Activated naive CD8-positive, alpha-beta T cell treated with anti-CD3 and anti-CD28 coated beads for 36 hours (primary cell): ENCODE results near the gene SYNGR4. TPM values are rescaled to one million over a fixed set of nuclear protein-coding genes. Genes with fewer than 3 reads are reported as not detected.
"Not testable (repeated sequence)": the region's sequence is repeated elsewhere in the genome, so short reads cannot be mapped to it uniquely, and the experiment has no call there.

Experiments used
- DNase-seq: peaks from one replicate; pipeline ENCODE4 v3.0.0; 2021
- H3K27ac Mint-ChIP-seq: one replicate; pipeline ENCODE4 v1.8.0; 2022; ENCODE audit warnings: mild to moderate bottlenecking, moderate library complexity, mixed read lengths
- H3K27me3 Mint-ChIP-seq: one replicate; pipeline ENCODE4 v1.8.0; 2022; ENCODE audit warnings: mild to moderate bottlenecking, mixed read lengths
- H3K36me3 Mint-ChIP-seq: one replicate; pipeline ENCODE4 v1.8.0; 2021; ENCODE audit warnings: mild to moderate bottlenecking, mixed read lengths
- H3K4me1 Mint-ChIP-seq: one replicate; pipeline ENCODE4 v1.8.0; 2021; ENCODE audit warnings: mixed read lengths
- H3K4me3 Mint-ChIP-seq: one replicate; pipeline ENCODE4 v1.8.0; 2022; ENCODE audit warnings: mild to moderate bottlenecking, moderate library complexity, mixed read lengths
- H3K9me3 Mint-ChIP-seq: one replicate; pipeline ENCODE4 v1.8.0; 2022; ENCODE audit warnings: mixed read lengths
- total RNA-seq, 2 experiments: library from RNA; stranded (reverse); gene quantifications; one replicate each; pipeline ENCODE4 v1.2.3, GENCODE V29; 2021

The SYNGR4 gene
- total RNA-seq, 2 experiments from 2014 or later: 0.31 TPM; not detected in 1

DNA sequence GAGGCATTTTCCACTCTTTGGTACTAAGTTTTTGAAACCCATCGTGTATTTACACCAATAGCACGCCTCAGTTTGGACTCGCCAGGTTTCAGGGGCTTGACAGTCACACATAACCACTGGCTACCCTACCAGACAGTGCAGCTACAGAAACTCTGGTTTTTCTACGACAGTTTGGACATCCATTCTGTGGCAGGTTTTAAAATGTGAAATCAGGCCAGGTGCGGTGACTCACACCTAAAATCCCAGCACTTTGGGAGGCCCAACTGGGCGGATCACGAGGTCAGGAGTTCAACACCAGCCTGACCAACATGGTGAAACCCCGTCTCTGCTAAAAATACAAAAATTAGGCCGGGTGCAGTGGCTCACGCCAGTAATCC lies 14.0 kb downstream of the SYNGR4 start:
- H3K4me1 Mint-ChIP-seq: no peaks in the 10 kb centered on the region
- no peak overlapping the region for H3K4me3 Mint-ChIP-seq
- DNase-seq: no peak
- H3K36me3 Mint-ChIP-seq: peaks cover 8% of the 10 kb centered on the region
- H3K27me3 Mint-ChIP-seq: no peaks in the 10 kb centered on the region
- H3K27ac Mint-ChIP-seq: no peak overlapping the region
- no peaks in the 10 kb centered on the region for H3K9me3 Mint-ChIP-seq

DNA sequence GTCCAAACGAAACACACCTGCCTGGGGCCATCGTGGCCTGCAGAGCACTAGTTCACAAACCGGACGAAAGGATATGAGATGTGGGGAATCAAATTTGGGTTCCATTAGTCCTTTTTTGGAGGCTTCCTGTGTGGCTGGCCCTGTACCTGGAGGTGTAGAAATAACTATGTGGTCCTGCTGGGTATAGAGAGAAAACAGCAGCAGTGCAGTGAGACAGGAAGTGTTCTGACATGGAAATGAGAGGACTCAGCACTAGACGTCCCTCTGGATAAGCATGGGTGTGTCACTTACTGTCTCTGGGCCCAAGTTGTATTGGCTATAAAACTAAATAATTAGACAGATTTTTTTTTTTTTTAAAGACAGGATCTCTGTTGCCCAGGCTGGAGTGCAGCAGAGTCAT lies 14.9 kb downstream of the SYNGR4 start:
- no peak overlapping the region for H3K4me3 Mint-ChIP-seq
- no peak overlapping the region for H3K27ac Mint-ChIP-seq
- H3K9me3 Mint-ChIP-seq: no peaks in the 10 kb centered on the region
- DNase-seq: no peak
- H3K27me3 Mint-ChIP-seq: no peaks in the 10 kb centered on the region
- peaks cover 12% of the 10 kb centered on the region for H3K36me3 Mint-ChIP-seq
- H3K4me1 Mint-ChIP-seq: no peaks in the 10 kb centered on the region

DNA sequence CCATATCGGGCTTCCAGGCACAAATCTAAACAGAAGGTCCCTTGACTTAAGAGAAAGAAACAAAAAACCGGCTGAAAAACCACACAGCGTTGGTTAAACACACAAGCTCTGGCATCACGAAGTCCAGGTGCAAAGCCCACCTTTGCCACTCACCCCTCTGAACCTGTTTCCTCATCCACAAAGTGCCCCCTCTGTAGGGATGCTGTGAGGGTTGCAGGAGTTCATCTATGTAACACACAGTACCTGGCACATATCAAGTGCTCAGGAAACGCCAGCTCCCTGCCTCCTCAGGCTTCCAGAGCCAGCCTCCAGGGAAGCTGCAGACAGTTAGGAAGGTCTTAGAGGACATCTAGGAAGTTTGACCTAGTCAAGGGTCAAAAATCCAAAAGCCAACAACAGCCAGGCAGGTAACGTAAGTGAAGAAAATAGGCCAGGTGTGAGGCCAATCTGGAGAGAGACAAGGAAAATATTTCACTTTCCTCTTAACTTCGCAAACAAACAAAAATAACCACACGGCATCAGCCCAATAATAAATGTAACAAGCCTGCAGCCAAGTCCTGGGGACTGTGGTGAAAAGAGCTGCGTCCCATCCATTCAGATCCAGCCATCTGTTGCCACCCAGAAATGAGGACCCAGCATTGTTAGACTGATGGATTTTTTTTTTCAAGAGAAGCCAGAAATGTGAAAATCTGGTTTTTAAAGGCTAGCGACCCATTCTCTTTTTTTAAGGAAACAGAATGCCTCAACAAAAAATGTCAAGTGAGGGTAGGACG lies 17.2 kb downstream of the SYNGR4 start:
- Mint-ChIP-seq H3K4me3 (no peak overlapping the region), H3K36me3 (peaks cover 19% of the 10 kb centered on the region), H3K9me3 (no peaks in the 10 kb centered on the region), H3K27ac (no peak overlapping the region), H3K27me3 (no peaks in the 10 kb centered on the region), H3K4me1 (no peaks in the 10 kb centered on the region)
- DNase-seq: no peak

DNA sequence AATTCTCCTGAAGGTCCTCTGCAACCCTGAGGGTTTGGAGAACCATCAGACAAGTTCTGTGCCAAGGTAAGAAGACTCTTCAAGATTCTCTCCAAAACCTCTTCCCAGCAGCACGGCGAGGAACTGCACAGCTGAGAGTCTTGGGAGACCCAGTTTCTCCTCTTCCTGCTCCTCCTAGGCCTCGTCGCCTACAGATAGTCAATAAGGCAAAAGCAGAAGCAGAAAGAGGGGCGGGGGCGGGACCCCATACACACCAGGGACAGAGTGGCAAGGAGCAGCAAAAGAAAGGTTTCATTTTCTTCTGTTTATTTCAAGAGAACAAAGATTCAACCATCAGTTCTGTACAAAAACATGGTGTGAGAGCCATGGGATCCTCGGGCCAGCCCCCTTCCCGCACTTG lies 18.1 kb downstream of the SYNGR4 start:
- Mint-ChIP-seq H3K27ac (peak overlapping the region; percentile 42), H3K4me1 (no peaks in the 10 kb centered on the region), H3K4me3 (no peak overlapping the region), H3K36me3 (peaks cover 22% of the 10 kb centered on the region), H3K9me3 (no peaks in the 10 kb centered on the region), H3K27me3 (no peaks in the 10 kb centered on the region)
- no peak for DNase-seq

DNA sequence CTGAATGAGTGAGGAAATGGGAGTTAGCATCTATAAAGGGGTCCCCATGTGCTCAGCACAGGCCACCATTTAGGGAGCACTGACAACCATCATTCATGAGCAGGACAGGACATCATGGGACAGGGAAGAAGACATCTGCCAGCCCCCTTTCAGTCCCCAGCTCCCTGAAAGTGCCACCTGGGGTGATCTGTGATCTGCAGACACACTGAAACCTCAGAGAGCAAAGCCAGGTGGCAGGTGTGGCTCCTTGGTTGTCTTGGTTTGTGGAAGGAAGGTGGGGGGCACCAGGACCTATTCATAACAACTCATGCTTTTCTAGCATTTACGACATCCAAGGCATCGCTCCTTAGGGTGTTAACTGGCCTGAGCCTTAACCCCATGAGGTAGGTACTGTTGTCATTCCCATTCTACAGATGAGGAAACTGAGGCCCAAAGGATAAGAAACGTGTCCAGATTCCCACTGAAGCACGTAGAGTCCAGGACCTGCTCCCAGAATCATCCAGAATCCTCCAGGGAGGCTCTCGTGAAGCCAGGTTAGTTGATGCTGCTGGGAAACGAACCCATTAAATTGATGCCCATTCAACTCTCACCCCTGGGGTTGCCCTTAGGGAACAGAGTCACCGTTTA lies 21.4 kb downstream of the SYNGR4 start:
- no peak overlapping the region for H3K4me3 Mint-ChIP-seq
- no peaks in the 10 kb centered on the region for H3K9me3 Mint-ChIP-seq
- DNase-seq: no peak
- H3K4me1 Mint-ChIP-seq: peaks cover 11% of the 10 kb centered on the region
- H3K27ac Mint-ChIP-seq: no peak overlapping the region
- no peaks in the 10 kb centered on the region for H3K27me3 Mint-ChIP-seq
- peaks cover 33% of the 10 kb centered on the region for H3K36me3 Mint-ChIP-seq

DNA sequence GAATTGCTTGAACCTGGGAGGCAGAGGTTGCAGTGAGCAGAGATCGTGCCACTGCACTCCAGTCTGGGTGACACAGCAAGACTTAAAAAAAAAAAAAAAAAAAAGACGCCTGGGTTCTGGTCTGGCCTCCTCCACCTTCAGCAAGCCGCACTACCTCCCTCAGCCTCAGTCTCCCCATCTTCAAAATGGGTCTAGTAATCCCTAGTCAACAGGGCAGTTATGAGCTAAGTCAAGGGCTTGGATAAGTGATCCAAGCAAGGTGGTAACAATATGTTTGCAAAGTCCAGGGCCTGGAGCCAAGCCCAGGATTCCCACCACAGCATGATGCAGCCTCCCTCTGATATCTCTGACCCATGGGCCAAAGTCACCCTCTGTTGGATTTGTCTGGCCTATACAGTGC lies 22.8 kb downstream of the SYNGR4 start:
- Mint-ChIP-seq H3K9me3 (no peaks in the 10 kb centered on the region), H3K27ac (no peak overlapping the region), H3K27me3 (no peaks in the 10 kb centered on the region), H3K36me3 (peaks cover 30% of the 10 kb centered on the region), H3K4me1 (peaks cover 11% of the 10 kb centered on the region), H3K4me3 (no peak overlapping the region)
- no peak for DNase-seq

DNA sequence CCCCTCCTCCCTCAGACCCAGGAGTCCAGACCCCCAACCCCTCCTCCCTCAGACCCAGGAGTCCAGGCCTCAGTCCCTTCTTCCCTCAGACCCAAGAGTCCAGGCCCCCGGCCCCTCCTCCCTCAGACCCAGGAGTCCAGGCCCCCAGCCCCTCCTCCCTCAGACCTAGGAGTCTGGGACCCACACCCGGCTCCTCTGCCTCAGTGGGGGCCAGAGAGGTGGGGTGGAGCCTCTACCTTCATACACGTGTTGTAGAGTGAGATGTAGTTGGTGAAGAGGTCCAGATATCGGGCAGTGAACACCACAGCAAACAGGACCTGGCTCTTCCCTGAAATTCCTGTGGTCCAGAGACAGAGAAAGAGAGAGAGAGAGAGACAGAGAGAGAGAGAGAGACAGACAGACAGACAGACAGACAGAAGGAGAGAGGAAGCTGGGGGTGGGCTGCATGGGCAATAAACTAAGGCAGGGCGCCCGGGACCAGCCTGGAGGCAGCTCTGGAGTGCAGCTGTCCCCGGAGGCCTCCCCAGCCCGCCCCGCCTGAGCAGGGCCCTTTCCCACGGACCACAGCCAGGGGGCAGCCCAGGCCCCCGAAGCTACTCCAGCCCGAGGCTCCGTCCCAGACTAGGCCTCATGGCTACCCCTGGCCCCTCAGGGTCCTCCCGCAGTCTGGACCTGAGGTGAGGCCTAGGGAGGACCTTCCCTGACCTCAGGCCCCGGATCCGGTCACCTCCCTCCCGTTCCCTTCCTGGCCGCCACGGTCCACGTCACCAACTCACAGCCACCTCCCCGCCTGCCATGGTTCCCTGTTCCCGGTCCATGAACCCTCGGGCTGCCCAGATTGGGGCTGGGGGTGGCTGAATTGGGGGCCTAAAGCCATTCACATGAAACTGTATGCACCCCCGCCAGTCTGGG lies 26.3 kb downstream of the SYNGR4 start:
- peak overlapping the region; percentile 100 for H3K4me3 Mint-ChIP-seq
- peak; percentile 75 for DNase-seq
- H3K4me1 Mint-ChIP-seq: peaks cover 20% of the 10 kb centered on the region
- H3K9me3 Mint-ChIP-seq: no peaks in the 10 kb centered on the region
- H3K27ac Mint-ChIP-seq: peak overlapping the region; percentile 98
- H3K36me3 Mint-ChIP-seq: peaks cover 19% of the 10 kb centered on the region
- peaks cover 25% of the 10 kb centered on the region for H3K27me3 Mint-ChIP-seq

DNA sequence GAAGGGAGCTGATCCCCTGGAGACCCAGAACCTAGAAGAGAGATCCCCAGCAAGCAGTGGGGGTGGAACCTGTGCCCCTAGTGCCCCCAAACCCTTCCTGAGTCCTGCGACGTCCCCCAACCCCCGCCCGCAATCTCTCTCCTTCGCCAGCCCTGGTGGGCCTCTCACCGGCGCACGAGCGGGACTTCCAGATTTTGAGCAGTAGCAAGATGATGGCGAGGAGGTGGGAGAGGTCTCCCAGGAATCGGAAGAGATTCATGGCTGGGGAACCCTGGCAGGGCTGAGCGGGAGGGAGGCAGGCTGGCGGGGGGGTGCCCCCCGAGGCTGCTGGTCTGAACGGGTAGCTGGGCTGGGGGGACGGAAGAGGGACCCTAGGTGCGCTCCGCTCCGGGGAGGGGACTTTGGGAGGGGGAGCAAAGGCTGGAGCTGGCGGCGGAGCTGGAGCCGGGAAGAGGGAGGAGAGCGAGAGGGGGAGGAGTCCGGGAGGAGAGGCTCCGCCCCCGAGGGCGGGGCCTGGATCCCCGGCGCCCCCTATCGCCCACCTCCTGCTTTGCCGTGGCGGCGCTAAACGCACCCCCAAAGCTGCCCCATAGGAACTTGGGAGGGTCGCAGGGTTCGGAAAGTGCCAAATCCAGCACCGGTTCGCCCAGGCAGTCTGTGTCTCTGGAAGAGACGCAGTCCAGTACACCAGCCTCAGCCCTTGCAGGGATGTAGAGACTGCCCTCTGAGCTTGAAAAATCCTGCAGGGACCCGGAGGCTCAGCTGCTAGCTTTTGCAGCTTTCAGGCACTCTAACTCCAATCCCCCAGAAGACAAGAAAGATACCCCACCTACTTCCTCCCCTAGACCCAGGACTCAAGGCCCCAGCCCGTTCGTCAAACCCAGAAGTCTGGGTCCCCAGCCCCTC lies 27.2 kb downstream of the SYNGR4 start, which contains the start of gene KDELR1:
KDELR1 (minus strand) TSS at position 452 of the 906 bp plus-strand sequence; CDS start at position 259, 193 bp downstream.
- Mint-ChIP-seq H3K9me3 (no peaks in the 10 kb centered on the region), H3K27ac (peak within 1 kb of the TSS; percentile 98), H3K27me3 (peaks cover 34% of the 10 kb centered on the region), H3K4me1 (peaks cover 22% of the 10 kb centered on the region), H3K4me3 (peak within 1 kb of the TSS; percentile 100), H3K36me3 (peaks cover 16% of the 10 kb centered on the region)
- DNase-seq: peak; percentile 77

DNA sequence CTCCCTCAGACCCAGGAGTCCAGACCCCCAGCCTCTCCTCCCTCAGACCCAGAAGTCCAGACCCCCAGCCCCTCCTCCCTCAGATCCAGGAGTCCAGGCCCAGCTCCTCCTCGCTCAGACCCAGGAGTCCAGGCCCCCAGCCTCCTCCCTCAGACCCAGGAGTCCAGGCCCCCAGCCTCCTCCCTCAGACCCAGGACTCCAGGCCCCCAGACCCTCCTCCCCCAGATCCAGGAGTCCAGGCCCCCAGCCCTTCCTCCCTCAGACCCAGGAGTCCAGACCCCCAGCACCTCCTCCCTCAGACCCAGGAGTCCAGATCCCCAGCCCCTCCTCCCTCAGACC lies 27.8 kb downstream of the SYNGR4 start:
- Mint-ChIP-seq H3K4me1 (peaks cover 22% of the 10 kb centered on the region), H3K27me3 (peaks cover 39% of the 10 kb centered on the region), H3K4me3 (peak overlapping the region; percentile 100), H3K36me3 (peaks cover 15% of the 10 kb centered on the region)
- not testable (repeated sequence) for H3K9me3 Mint-ChIP-seq, DNase-seq, H3K27ac Mint-ChIP-seq

DNA sequence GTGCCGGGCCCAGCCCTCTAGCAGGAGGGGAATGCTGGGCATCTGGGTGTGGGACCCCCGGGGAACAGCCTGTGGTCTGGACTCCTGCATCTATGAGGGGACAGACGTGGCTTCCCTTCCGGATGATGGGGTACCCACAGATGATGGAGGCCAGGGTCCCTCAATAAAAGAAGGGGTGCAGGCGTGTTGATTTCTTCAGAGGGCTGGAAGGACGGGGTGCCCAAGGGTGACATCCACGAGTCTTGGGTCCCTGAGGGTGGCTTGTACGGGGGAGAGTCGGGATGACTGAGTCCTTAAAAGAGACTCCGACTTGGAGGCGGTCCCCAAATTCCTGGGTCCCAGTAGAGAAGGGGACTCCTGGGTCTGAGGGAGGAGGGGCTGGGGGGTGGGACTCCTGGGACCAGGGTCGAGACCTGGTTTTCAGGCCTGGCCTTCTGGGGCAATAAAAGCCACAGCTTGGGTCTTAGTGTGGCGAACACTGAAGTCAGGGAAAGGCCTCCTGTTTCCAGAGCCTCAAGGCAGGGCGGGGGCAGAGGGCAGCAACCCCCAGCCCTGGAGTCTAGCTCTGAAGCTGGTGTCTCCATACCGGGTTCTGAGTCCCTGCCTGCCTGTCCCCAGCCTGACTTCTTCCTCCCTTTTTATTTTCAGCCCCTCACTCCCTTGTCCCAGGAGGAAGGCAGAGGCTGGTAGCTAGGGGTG lies 28.8 kb downstream of the SYNGR4 start:
- Mint-ChIP-seq H3K27me3 (peaks cover 48% of the 10 kb centered on the region), H3K9me3 (no peaks in the 10 kb centered on the region), H3K4me3 (no peak overlapping the region), H3K36me3 (peaks cover 10% of the 10 kb centered on the region), H3K27ac (no peak overlapping the region), H3K4me1 (peaks cover 27% of the 10 kb centered on the region)
- DNase-seq: no peak

DNA sequence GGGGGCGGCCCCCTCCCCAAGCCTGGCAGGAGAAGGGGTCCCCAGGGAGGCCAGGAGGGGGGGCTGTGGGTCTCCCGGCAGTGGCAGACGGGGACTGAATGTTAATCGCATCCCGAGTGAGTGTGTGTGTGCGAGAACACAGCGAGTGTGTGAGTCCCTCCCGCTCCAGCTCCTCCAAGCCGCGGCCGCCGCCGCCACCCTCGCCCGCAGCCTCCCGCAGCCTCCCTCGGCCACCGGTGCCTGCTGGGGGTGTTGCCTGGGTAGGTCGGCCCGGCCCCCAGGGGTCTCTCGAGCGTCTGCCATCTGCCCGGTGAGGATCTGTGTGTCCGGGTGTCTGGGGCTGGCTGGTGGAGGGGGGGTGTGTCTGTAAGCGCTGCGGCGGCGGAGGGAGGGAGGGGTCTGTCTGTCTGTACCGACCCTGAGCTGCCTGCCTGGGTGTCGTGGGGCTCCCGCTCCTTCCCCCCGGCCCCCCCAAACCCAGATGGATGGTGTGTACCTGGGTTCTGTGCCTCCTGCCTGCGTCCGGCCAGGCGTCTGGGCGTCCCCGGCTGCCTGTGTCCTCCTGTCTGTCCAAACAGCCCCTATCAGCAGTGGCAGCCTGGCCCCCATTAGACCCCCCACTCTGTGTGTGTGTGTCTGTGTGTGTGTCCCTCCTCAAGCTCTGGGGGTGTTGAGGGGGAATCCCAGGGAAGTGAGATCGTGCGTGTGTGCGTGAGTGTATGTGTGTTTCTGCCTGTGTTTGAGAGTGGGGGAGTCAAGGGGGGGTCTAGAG lies 29.6 kb downstream of the SYNGR4 start, which contains the start of gene GRIN2D:
GRIN2D (plus strand) TSS at position 110 of the 772 bp plus-strand sequence. CDS start 4,725 bp downstream, outside the sequence.
- no peak for DNase-seq
- Mint-ChIP-seq H3K4me1 (peaks cover 25% of the 10 kb centered on the region), H3K27me3 (peaks cover 50% of the 10 kb centered on the region)

DNA sequence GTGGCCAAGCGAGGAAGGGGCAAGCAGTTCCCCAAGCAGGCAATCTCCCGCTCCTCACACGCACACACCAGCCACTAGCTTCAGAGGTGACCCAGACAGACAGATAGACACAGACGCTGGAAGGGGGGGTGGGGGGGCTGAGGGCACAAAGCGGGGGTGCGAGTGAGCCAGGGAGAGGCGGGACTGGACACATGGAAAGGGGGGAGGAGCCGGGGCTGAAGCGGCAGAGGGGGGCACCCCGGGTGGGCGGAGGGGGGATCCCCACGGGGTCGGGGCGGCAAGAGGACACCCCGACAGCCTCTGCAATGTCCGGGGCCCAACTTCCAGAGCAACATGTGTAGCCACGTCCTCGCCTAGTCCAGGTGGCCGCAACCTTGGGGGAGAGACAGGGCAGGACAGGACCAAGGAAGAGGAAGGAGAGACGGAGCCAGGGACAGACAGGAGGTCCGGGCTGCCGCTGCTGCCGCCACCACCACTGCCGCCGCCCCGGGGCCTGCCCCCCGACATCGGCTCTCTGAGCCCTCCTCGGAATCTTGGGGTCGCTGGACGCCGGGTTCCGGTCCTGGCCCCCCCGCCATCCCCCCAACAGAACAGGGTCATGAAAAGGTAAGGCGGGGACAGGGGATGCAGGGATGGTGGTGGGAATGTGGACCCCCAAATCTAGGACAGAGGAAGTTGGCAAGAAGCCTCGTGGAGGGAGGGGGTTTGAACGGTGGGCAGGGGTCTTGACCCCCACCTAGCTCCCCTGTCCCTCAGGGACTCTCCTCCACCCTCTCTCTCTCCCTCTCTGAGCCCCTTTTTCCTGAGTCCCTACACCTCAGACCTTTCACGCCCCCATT lies 30.4 kb downstream of the SYNGR4 start:
- Mint-ChIP-seq H3K36me3 (peaks cover under 1% of the 10 kb centered on the region), H3K27me3 (peaks cover 50% of the 10 kb centered on the region), H3K4me3 (peak overlapping the region; percentile 49), H3K4me1 (peaks cover 26% of the 10 kb centered on the region), H3K27ac (no peak overlapping the region), H3K9me3 (peaks cover 3% of the 10 kb centered on the region)
- DNase-seq: no peak

More for the DNA sequence above, 29.6 kb downstream of the SYNGR4 start, which contains the start of gene GRIN2D:
- Mint-ChIP-seq H3K36me3 (peaks cover 3% of the 10 kb centered on the region), H3K27ac (peak within 1 kb of the TSS; percentile 46), H3K9me3 (no peaks in the 10 kb centered on the region), H3K4me3 (peak within 1 kb of the TSS; percentile 49)

DNA sequence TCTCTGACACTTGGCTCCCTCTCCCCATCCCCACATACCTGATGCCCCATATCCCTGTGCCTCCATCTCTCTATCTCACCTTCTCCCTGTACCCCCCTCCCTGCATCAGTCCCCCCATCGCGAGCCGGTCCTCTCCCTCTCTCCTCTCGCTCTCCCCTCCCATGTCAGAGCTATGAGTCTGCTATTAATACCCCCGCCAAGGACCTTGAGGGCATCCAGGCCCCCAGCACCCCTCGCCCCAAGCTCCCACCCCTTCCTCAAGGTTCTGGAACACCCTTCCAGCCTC lies 30.9 kb downstream of the SYNGR4 start:
- Mint-ChIP-seq H3K27me3 (peaks cover 50% of the 10 kb centered on the region), H3K36me3 (no peaks in the 10 kb centered on the region), H3K4me1 (peaks cover 27% of the 10 kb centered on the region), H3K9me3 (peaks cover 4% of the 10 kb centered on the region), H3K4me3 (no peak overlapping the region), H3K27ac (no peak overlapping the region)
- no peak for DNase-seq
